OCI-LY7 (cell line): Measurements from ENCODE around the gene HENMT1. TPM values are rescaled to one million over a fixed set of nuclear protein-coding genes. Genes with fewer than 3 reads are reported as not detected.
A peak's percentile ranks its signal among the peaks of the same experiment; 100 is the strongest.

ENCODE experiments used
- Bru-seq: library from RNA; stranded (reverse); fragments of 400-500 nt; gene quantifications from one replicate; lab custom pipeline; 2021; lab: Mats Ljungman, UMichigan
- BruChase-seq, 2 experiments: library from RNA; stranded (reverse); fragments of 400-500 nt; gene quantifications; one replicate each; lab custom pipeline; 2021; lab: Mats Ljungman, UMichigan
- BruUV-seq: library from RNA; stranded (reverse); fragments of 400-500 nt; replicated peaks from 2 replicates; lab custom pipeline; 2021; lab: Mats Ljungman, UMichigan
- CTCF ChIA-PET: fragments of 300-600 bp; sonication (Branson Sonifier 250); formaldehyde crosslinking; loops from one replicate; lab custom pipeline; 2022; ENCODE audit warnings: antibody characterized with exemption; ENCODE audit not compliant: unreplicated experiment; lab: Charles Lee
- POLR2A ChIA-PET: fragments of 300-600 bp; sonication (Branson Sonifier 250); formaldehyde crosslinking; loops from one replicate; lab custom pipeline; 2022; ENCODE audit warnings: antibody characterized with exemption; lab: Charles Lee
- DNase-seq: peaks from one replicate; pipeline ENCODE4 v3.0.0-alpha.2; 2015; ENCODE audit warnings: low spot score
- H2AFZ ChIP-seq: fragments of 200-600 bp; sonication (generic), shearing (Covaris generic); 2 replicates; pipeline ENCODE4 v1.6.1; 2014; ENCODE audit warnings: mild to moderate bottlenecking, antibody characterized with exemption, low read length, moderate library complexity
- H3K27ac ChIP-seq: fragments of 200-600 bp; sonication (generic); 2 replicates; pipeline ENCODE4 v1.5.1; 2014; ENCODE audit warnings: mixed run types, low read depth, mild to moderate bottlenecking, moderate library complexity, low read length, inconsistent platforms; ENCODE audit not compliant: poor library complexity, severe bottlenecking
- H3K36me3 ChIP-seq: fragments of 200-600 bp; sonication (generic); 2 replicates; pipeline ENCODE4 v1.6.1; 2014; ENCODE audit warnings: mild to moderate bottlenecking, antibody characterized with exemption, low read length, moderate library complexity, mixed read lengths; ENCODE audit not compliant: insufficient read depth
- H3K4me1 ChIP-seq: fragments of 200-600 bp; sonication (generic); 2 replicates; pipeline ENCODE4 v1.5.1; 2014; ENCODE audit warnings: mild to moderate bottlenecking, low read length; ENCODE audit not compliant: insufficient read depth, poor library complexity, severe bottlenecking
- H3K4me2 ChIP-seq: fragments of 200-600 bp; sonication (generic); 2 replicates; pipeline ENCODE4 v1.6.1; 2014; ENCODE audit warnings: mild to moderate bottlenecking, low read length
- H3K4me3 ChIP-seq: fragments of 200-600 bp; sonication (generic); 2 replicates; pipeline ENCODE4 v1.5.1; 2014; ENCODE audit warnings: mild to moderate bottlenecking, low read depth, low read length; ENCODE audit not compliant: poor library complexity, severe bottlenecking
- H3K79me2 ChIP-seq: fragments of 200-600 bp; sonication (generic); 2 replicates; pipeline ENCODE4 v1.6.1; 2016; ENCODE audit warnings: low read depth, mild to moderate bottlenecking, low read length, moderate library complexity, mixed read lengths; ENCODE audit not compliant: insufficient read depth
- H3K9me2 ChIP-seq: fragments of 200-600 bp; sonication (generic); 2 replicates; pipeline ENCODE4 v1.6.1; 2016; ENCODE audit warnings: mild to moderate bottlenecking, low read length, mixed read lengths; ENCODE audit not compliant: insufficient read depth
- H3K9me3 ChIP-seq: fragments of 200-600 bp; sonication (generic); 2 replicates; pipeline ENCODE4 v1.6.1; 2014; ENCODE audit warnings: mild to moderate bottlenecking, mixed run types, low read length, mixed read lengths
- H4K20me1 ChIP-seq: fragments of 200-600 bp; sonication (generic); 2 replicates; pipeline ENCODE4 v1.6.1; 2014; ENCODE audit warnings: mild to moderate bottlenecking, antibody characterized with exemption, low read length, moderate library complexity, mixed read lengths; ENCODE audit not compliant: insufficient read depth
- EZH2phosphoT487 ChIP-seq: fragments of 200-600 bp; sonication (generic); IDR thresholded peaks from 2 replicates; pipeline ENCODE4 v1.6.1; 2018; ENCODE audit warnings: low read depth, borderline replicate concordance, mild to moderate bottlenecking, mixed run types, antibody characterized with exemption, low read length, moderate library complexity, mixed read lengths
- intact Hi-C: fragments of 100-400 bp; cut with micrococcal nuclease; formaldehyde crosslinking; loops from one replicate; pipeline ENCODE4 v1.10.0; 2022; ENCODE audit not compliant: unreplicated experiment
- long read RNA-seq: library from polyadenylated mRNA; stranded (forward); transcript quantifications from one replicate; pipeline ENCODE4 v2.0.0, GENCODE V29; 2022
- total RNA-seq, 2 experiments: library from RNA; depleted of rRNA in 1 of 2; stranded (reverse); fragments of >200 nt in 1 of 2; shearing (Covaris generic) in 1 of 2; gene quantifications; 2 replicates each; pipeline ENCODE4 v1.2.3, GENCODE V29; 2014 to 2022
- TF ChIP-seq, protein P1 (sequence below): fragments of 200-600 bp; sonication (generic); conservative IDR thresholded peaks from 2 replicates; pipeline ENCODE4 v1.5.1; 2014; ENCODE audit warnings: mild to moderate bottlenecking, antibody characterized with exemption, low read length, moderate library complexity, mixed read lengths

The HENMT1 gene
- total RNA-seq (2014; rRNA removed; shearing (Covaris generic)) = not detected in 2 replicates
- total RNA-seq (2022) = 0.35 and 0.84 TPM in 2 replicates
- percentile 30 among the genes with signal in this experiment for Bru-seq, nascent RNA
- percentile 25 among the genes with signal in this experiment for BruChase-seq, experiment 1, labeled RNA remaining after a 6-hour chase
- percentile 31 among the genes with signal in this experiment for BruChase-seq, experiment 2, labeled RNA remaining after a 2-hour chase
- long read RNA-seq, partial matches to known transcripts = 0 of 1 reads
- long read RNA-seq, other reads (novel, unspliced or antisense) = 0 of 1 reads

GRCh38 chr1:108661030-108661609, at the start of gene HENMT1:
TSS of gene HENMT1 (minus strand) at chr1:108661093. CDS start at chr1:108659884, 1,209 bp downstream.
- Histone ChIP-seq H3K4me2 (peak within 1 kb of the TSS; percentile 47; the same call in 1 of the 2 replicates), H3K4me3 (no peak within 1 kb of the TSS), H2AFZ (peak within 1 kb of the TSS; percentile 30; the same call in 1 of the 2 replicates), H3K79me2 (no peaks in the 10 kb centered on the region), H3K9me3 (no peaks in the 10 kb centered on the region), H3K27ac (no peak within 1 kb of the TSS), H3K9me2 (no peaks in the 10 kb centered on the region), H4K20me1 (no peaks in the 10 kb centered on the region), H3K4me1 (no peaks in the 10 kb centered on the region), H3K36me3 (no peaks in the 10 kb centered on the region)
- POLR2A ChIA-PET = no interaction called here
- CTCF ChIA-PET = no interaction called here
- intact Hi-C loops = no loop called here
- no peak for DNase-seq
- TF ChIP-seq, protein P1, sequence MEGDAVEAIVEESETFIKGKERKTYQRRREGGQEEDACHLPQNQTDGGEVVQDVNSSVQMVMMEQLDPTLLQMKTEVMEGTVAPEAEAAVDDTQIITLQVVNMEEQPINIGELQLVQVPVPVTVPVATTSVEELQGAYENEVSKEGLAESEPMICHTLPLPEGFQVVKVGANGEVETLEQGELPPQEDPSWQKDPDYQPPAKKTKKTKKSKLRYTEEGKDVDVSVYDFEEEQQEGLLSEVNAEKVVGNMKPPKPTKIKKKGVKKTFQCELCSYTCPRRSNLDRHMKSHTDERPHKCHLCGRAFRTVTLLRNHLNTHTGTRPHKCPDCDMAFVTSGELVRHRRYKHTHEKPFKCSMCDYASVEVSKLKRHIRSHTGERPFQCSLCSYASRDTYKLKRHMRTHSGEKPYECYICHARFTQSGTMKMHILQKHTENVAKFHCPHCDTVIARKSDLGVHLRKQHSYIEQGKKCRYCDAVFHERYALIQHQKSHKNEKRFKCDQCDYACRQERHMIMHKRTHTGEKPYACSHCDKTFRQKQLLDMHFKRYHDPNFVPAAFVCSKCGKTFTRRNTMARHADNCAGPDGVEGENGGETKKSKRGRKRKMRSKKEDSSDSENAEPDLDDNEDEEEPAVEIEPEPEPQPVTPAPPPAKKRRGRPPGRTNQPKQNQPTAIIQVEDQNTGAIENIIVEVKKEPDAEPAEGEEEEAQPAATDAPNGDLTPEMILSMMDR = no peak
- no peak for TF ChIP-seq EZH2phosphoT487
- BruUV-seq = no TSS peak

DNA sequence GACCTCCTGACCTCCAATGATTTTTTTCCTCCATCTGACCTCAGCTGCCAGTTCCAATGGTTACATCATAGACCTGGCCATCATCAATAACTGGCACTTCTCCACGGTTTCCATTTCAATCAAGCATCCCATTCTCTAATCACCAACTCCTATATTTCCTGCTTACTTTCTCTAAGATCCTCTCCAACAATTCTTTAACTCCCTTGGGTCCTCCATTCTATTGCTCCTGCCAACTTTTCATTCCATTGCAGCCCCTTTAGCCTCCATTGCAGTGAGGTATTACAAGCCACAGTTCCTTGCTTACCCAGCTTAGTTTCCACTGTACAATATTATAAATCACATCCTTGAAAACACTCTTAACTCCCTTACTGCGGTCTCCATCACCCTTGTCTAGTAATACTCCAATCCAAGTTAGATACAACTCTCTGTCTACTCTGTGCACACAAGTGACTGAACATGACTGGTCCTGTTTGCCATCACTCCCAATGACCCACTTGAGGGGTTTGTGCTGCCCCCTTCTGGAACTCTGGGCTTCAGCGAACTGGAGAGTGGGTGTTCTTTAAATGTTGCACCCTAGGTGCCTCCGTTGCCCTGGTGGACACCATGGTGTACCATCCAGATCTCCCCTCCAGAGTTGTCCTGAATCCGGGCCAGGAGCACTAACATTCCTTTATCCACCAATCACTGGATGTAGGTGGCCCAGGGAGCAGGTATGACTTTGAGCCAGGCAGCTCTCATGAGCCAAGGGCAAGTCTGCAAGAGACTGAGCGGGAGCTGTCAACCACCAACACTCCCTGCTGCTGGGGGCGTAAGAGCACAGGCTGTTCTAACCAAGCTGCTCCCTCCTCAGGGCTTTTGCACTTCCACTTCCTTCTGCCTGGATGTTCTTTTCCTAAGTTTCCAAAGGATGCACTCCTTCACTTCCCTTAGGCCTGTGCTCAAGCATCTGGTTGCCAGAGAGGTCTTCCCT, 48.1 kb upstream of the HENMT1 start:
- intact Hi-C loops = no loop called here
- no peak overlapping the region for H3K4me2 ChIP-seq
- H3K79me2 ChIP-seq = no peaks in the 10 kb centered on the region
- H4K20me1 ChIP-seq = no peaks in the 10 kb centered on the region
- POLR2A ChIA-PET = interaction anchor here (0.6 to 1.0 kb wide), 4 partner anchors 11 to 258 kb away, joined by 3 to 4 read pairs (median 3); no protein-coding TSS in a partner anchor
- no peaks in the 10 kb centered on the region for H3K36me3 ChIP-seq
- no peak for TF ChIP-seq EZH2phosphoT487
- TF ChIP-seq, protein P1 = peak; percentile 73
- H2AFZ ChIP-seq = no peak overlapping the region
- no peaks in the 10 kb centered on the region for H3K9me2 ChIP-seq
- no peaks in the 10 kb centered on the region for H3K4me1 ChIP-seq
- BruUV-seq = no TSS peak
- DNase-seq = peak; percentile 38
- CTCF ChIA-PET = no interaction called here
- no peak overlapping the region for H3K27ac ChIP-seq
- no peaks in the 10 kb centered on the region for H3K9me3 ChIP-seq
- H3K4me3 ChIP-seq = no peak overlapping the region
